Neural progenitor cell (in vitro differentiated cells): ENCODE data around the gene SPOCK1.

Experiments
- CTCF ChIP-seq: fragments of 200-600 bp; sonication (generic); IDR thresholded peaks from 2 replicates; pipeline ENCODE4 v1.5.1; 2017; ENCODE audit warnings: antibody characterized with exemption, mild to moderate bottlenecking
- EZH2 ChIP-seq: fragments of 200-600 bp; sonication (generic); IDR thresholded peaks from 2 replicates; pipeline ENCODE4 v1.6.1; 2017; ENCODE audit warnings: antibody characterized with exemption, mild to moderate bottlenecking, moderate library complexity
- EZH2phosphoT487 ChIP-seq: fragments of 200-600 bp; sonication (generic); IDR thresholded peaks from 2 replicates; pipeline ENCODE4 v1.6.1; 2017; ENCODE audit warnings: antibody characterized with exemption

DNA sequence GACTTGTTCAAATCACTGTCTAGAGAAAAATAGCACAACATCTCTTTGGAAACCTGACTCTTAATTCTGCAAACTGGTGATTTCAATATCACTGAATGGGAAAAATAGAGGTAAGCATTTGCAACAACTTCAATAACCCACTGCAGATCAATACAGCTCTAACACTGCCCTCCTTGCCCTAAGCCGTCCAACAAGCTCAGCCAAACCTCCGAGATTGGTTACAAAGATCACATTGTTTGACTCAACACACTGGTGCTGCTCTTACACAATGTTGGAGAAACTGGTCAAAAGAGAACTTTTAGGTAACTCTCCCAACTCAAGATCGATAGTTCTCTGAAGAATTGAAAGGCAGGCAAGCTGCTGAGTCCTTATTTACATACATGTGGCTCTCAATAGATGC, 150.4 kb downstream of the SPOCK1 start:
- TF ChIP-seq CTCF (no peak), EZH2 (no peak), EZH2phosphoT487 (no peak)
